Prostate gland (tissue), 2 donors: Measurements from ENCODE around the gene IL3. TPM values are rescaled to one million over a fixed set of nuclear protein-coding genes. Genes with fewer than 3 reads are reported as not detected.

Source experiments
- DNase-seq: peaks from one replicate; pipeline ENCODE4 v3.0.0-alpha.2; 2019; ENCODE audit warnings: low spot score
- H3K27ac ChIP-seq, 2 donors: fragments of 200-600 bp; sonication (generic); 2 replicates each; pipeline ENCODE4 v1.5.1; 2017 to 2019
- H3K27me3 ChIP-seq: fragments of 200-600 bp; sonication (generic); replicated peaks from 2 replicates; pipeline ENCODE4 v1.5.1; 2019; ENCODE audit not compliant: insufficient read depth
- H3K36me3 ChIP-seq, 2 donors: fragments of 200-600 bp; sonication (generic); 1 replicate in 1 of 2; 2 replicates in 1 of 2; pipeline versions ENCODE4 v1.5.1 to v1.8.1; 2017 to 2019
- H3K4me1 ChIP-seq: fragments of 200-600 bp; sonication (generic); replicated peaks from 2 replicates; pipeline ENCODE4 v1.5.1; 2019
- H3K4me3 ChIP-seq, 2 donors: fragments of 200-600 bp; sonication (generic); 2 replicates each; pipeline ENCODE4 v1.5.1; 2017 to 2019
- H3K9me3 ChIP-seq: fragments of 200-600 bp; sonication (generic); 2 replicates; pipeline ENCODE4 v1.5.1; 2017
- CTCF ChIP-seq, 4 experiments: fragments of 200-600 bp in 2 of 4; fragments of 450-650 bp in 2 of 4; sonication (generic) in 2 of 4; IDR thresholded peaks; 1 replicate in 3 of 4; 2 replicates in 1 of 4; pipeline ENCODE4 v1.5.1; 2016 to 2019; ENCODE audit warnings: antibody characterized with exemption in 4 of 4, mild to moderate bottlenecking in 2 of 4, moderate library complexity in 2 of 4
- POLR2A ChIP-seq: fragments of 450-650 bp; IDR thresholded peaks from one replicate; pipeline ENCODE4 v1.6.1; 2016; ENCODE audit warnings: antibody characterized with exemption, mild to moderate bottlenecking
- POLR2AphosphoS5 ChIP-seq: sonication (generic); formaldehyde crosslinking; IDR thresholded peaks from one replicate; pipeline ENCODE4 v1.6.1; 2017; ENCODE audit warnings: antibody characterized with exemption
- WGBS: methylation state at CpG from one replicate; pipeline ENCODE4 v1.1.5; 2018; 5-methylcytosine and 5-hydroxymethylcytosine counted together
- intact Hi-C: fragments of 100-400 bp; cut with DNase I; formaldehyde crosslinking; loops from one replicate; pipeline ENCODE4 v1.14.2; 2022
- total RNA-seq, 2 donors: library from RNA; depleted of rRNA; stranded (reverse); fragments of >200 nt; gene quantifications; one replicate each; pipeline ENCODE4 v1.1.0, GENCODE V29; 2016

IL3 gene
- total RNA-seq, 2 donors from 2014 or later: not detected

- Histone ChIP-seq H3K36me3 (no peaks in the 10 kb centered on the region), H3K9me3 (no peaks in the 10 kb centered on the region), H3K4me3 (no peak overlapping the region), H3K27me3 (no peaks in the 10 kb centered on the region), H3K27ac (no peak overlapping the region), H3K4me1 (no peaks in the 10 kb centered on the region)
- intact Hi-C loops: no loop called here
- WGBS: 74% methylated on average over 5 of the region's 5 CpGs
- DNase-seq: peak; percentile 3
- no peak for TF ChIP-seq POLR2A
- TF ChIP-seq CTCF (IDR thresholded peaks at IDR 0.05): no peak
- TF ChIP-seq POLR2AphosphoS5: no peak
Observed at GRCh38 chr5:132050136-132050535, 10.3 kb upstream of the IL3 start.

GRCh38 chr5:132050661-132051552 lies 9.5 kb upstream of the IL3 start:
- WGBS: 77% methylated on average over 9 of the region's 9 CpGs
- Histone ChIP-seq H3K36me3 (no peaks in the 10 kb centered on the region), H3K4me3 (no peak overlapping the region), H3K27ac (no peak overlapping the region), H3K9me3 (no peaks in the 10 kb centered on the region), H3K27me3 (no peaks in the 10 kb centered on the region), H3K4me1 (no peaks in the 10 kb centered on the region)
- TF ChIP-seq CTCF (IDR thresholded peaks at IDR 0.05): no peak
- no peak for TF ChIP-seq POLR2AphosphoS5
- TF ChIP-seq POLR2A: no peak
- peak; percentile 1 for DNase-seq
- intact Hi-C loops: no loop called here

GRCh38 chr5:132052520-132052919 lies 7.9 kb upstream of the IL3 start:
- WGBS: 60% methylated on average over 10 of the region's 10 CpGs
- no peaks in the 10 kb centered on the region for H3K4me1 ChIP-seq
- intact Hi-C loops: no loop called here
- TF ChIP-seq POLR2AphosphoS5 (no peak), POLR2A (no peak), CTCF (IDR thresholded peaks at IDR 0.05) (no peak)
- no peak overlapping the region for H3K4me3 ChIP-seq
- H3K36me3 ChIP-seq: no peaks in the 10 kb centered on the region
- no peaks in the 10 kb centered on the region for H3K9me3 ChIP-seq
- DNase-seq: peak; percentile 2
- H3K27ac ChIP-seq: no peak overlapping the region
- no peaks in the 10 kb centered on the region for H3K27me3 ChIP-seq

DNA sequence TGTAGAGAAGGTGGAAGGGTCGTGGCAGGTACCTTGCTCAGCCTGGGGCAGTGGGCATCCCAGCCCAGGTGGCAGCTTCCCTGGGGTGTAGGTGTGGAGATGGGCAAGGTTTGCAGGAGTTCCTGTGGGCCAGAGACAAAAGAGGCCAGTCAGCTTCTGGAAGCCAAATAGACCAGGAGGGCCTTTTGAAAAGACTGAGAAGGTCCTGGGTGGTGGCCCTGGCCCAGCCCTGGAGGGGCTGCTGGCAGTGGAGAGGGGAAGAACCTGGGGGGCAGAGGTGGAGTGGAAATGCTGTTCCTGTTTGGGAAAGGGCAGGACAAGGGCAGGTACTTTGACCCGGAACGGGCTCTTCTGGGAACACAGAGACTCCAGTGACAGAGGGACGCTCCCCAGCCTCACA lies 7.0 kb upstream of the IL3 start:
- Histone ChIP-seq H3K4me1 (no peaks in the 10 kb centered on the region), H3K9me3 (no peaks in the 10 kb centered on the region), H3K27me3 (no peaks in the 10 kb centered on the region), H3K27ac (no peak overlapping the region), H3K4me3 (no peak overlapping the region), H3K36me3 (no peaks in the 10 kb centered on the region)
- TF ChIP-seq POLR2A (no peak), POLR2AphosphoS5 (no peak), CTCF (IDR thresholded peaks at IDR 0.05) (no peak)
- peak; percentile 1 for DNase-seq
- WGBS: 86% methylated on average over 4 of the region's 4 CpGs
- intact Hi-C loops: no loop called here
